ENCODE results near the gene RINL. TPM values are rescaled to one million over a fixed set of nuclear protein-coding genes. Genes with fewer than 3 reads are reported as not detected.

RINL gene
- total RNA-seq, 1 donor from 2014 or later = 65.0 TPM

- Mint-ChIP-seq H3K4me3 (no peak overlapping the region), H3K36me3 (ENCODE audit: low read depth) (peaks cover 81% of the 10 kb centered on the region), H3K27ac (no peak overlapping the region), H3K9me3 (no peaks in the 10 kb centered on the region), H3K4me1 (peaks cover 72% of the 10 kb centered on the region), H3K27me3 (no peaks in the 10 kb centered on the region)
- intact Hi-C loops (cut with micrococcal nuclease) = no loop called here
- no peak for TF ChIP-seq CTCF (IDR thresholded peaks at IDR 0.05)
- no peak for DNase-seq
- ChIA-PET CTCF (interaction anchor here (3.9 to 4.2 kb wide), 2 partner anchors 24 to 41 kb away, joined by 13 to 35 read pairs; no protein-coding TSS in a partner anchor), POLR2A (interaction anchor here (0.6 to 9.5 kb wide), 7 partner anchors 14 to 224 kb away, joined by 3 to 463 read pairs (median 5); partner anchors contain the start of genes ECH1 and RINL)
- ATAC-seq (ENCODE audit: low read depth) = no peak
Measured at GRCh38 chr19:38846097-38846496, 32.0 kb downstream of the RINL start.

GRCh38 chr19:38845374-38846024 lies 32.6 kb downstream of the RINL start:
- ChIA-PET POLR2A (interaction anchor here (0.8 to 9.5 kb wide), 6 partner anchors 13 to 224 kb away, joined by 3 to 463 read pairs (median 6); partner anchors contain the start of genes ECH1 and RINL), CTCF (interaction anchor here (4.2 kb wide), 1 partner anchor 42 kb away, joined by 13 read pairs; no protein-coding TSS in a partner anchor)
- Mint-ChIP-seq H3K4me3 (no peak overlapping the region), H3K36me3 (ENCODE audit: low read depth) (peaks cover 87% of the 10 kb centered on the region), H3K4me1 (peaks cover 69% of the 10 kb centered on the region), H3K27ac (no peak overlapping the region), H3K9me3 (no peaks in the 10 kb centered on the region), H3K27me3 (no peaks in the 10 kb centered on the region)
- TF ChIP-seq CTCF (IDR thresholded peaks at IDR 0.05) = no peak
- ATAC-seq (ENCODE audit: low read depth) = no peak
- intact Hi-C loops (cut with micrococcal nuclease) = no loop called here
- DNase-seq = no peak

- ChIA-PET CTCF (interaction anchor here (1.4 kb wide), 1 partner anchor 43 kb away, joined by 4 read pairs; no protein-coding TSS in a partner anchor), POLR2A (interaction anchor here (0.6 to 1.5 kb wide), 8 partner anchors 8 to 364 kb away, joined by 3 to 12 read pairs (median 4); no protein-coding TSS in a partner anchor)
- TF ChIP-seq CTCF (IDR thresholded peaks at IDR 0.05) = no peak
- no peak overlapping the region for H3K4me3 Mint-ChIP-seq
- peaks cover 68% of the 10 kb centered on the region for H3K4me1 Mint-ChIP-seq
- no peaks in the 10 kb centered on the region for H3K9me3 Mint-ChIP-seq
- DNase-seq (no peak), ATAC-seq (ENCODE audit: low read depth) (no peak)
- intact Hi-C loops (cut with micrococcal nuclease) = loop anchor here (1.0 kb wide), 1 partner anchor 10 kb away; no protein-coding TSS in a partner anchor
- no peaks in the 10 kb centered on the region for H3K27me3 Mint-ChIP-seq
- H3K27ac Mint-ChIP-seq = peak overlapping the region; percentile 46
- peaks cover 97% of the 10 kb centered on the region for H3K36me3 Mint-ChIP-seq (ENCODE audit: low read depth)
Measured at GRCh38 chr19:38844093-38844686, 33.9 kb downstream of the RINL start.

- DNase-seq = no peak
- Mint-ChIP-seq H3K4me1 (peaks cover 60% of the 10 kb centered on the region), H3K27me3 (no peaks in the 10 kb centered on the region), H3K4me3 (peak overlapping the region; percentile 33), H3K36me3 (ENCODE audit: low read depth) (peaks cover 97% of the 10 kb centered on the region), H3K27ac (peak overlapping the region; percentile 89), H3K9me3 (no peaks in the 10 kb centered on the region)
- intact Hi-C loops (cut with micrococcal nuclease) = no loop called here
- CTCF ChIA-PET = interaction anchor here (1.4 kb wide), 1 partner anchor 44 kb away, joined by 4 read pairs; no protein-coding TSS in a partner anchor
- TF ChIP-seq CTCF (IDR thresholded peaks at IDR 0.05) = no peak
- POLR2A ChIA-PET = interaction anchor here (1.0 to 1.8 kb wide), 5 partner anchors 22 to 74 kb away, joined by 3 to 18 read pairs (median 9); partner anchors contain the start of gene RINL
- no peak for ATAC-seq (ENCODE audit: low read depth)
Measured at GRCh38 chr19:38843175-38843758, 34.8 kb downstream of the RINL start.

Data from activated B cell treated with CpG ODN at 0.5 μM for 24 hours (primary cell).